AG08396 (cell line): ENCODE data around the gene SLC9A9.
A peak's percentile ranks its signal among the peaks of the same experiment; 100 is the strongest.
"Not testable (repeated sequence)": the region's sequence is repeated elsewhere in the genome, so short reads cannot be mapped to it uniquely, and the experiment has no call there.

ENCODE experiments used
- DNase-seq: peaks from one replicate; pipeline ENCODE4 v3.0.0; 2012; ENCODE audit warnings: low spot score, mixed read lengths

The SLC9A9 gene

GRCh38 chr3:143810166-143810952 lies 37.9 kb downstream of the SLC9A9 start:
- DNase-seq = no peak

DNA sequence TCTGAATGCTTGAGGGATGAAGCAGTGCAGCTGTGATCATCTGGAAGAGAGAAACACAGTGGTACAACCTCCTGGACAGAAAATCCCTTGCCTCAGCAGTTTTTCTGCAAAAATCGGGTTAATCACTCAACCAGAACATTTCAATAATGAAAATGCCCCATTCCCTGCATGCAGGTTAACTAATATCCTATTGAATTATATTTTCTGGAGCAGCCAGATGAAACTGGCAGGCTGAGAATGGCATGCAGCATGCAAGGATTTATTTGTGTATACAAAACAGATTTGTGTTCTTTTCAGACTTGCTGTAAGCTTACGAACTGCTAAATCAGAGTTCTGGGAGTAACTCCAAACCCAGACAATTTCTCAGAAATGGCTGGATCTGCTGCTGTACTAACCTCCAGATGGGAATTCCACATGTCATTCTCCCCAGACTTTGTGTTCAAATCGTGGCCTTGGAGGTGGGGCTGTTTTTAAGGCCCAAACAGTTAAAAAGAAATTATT lies 39.1 kb downstream of the SLC9A9 start:
- peak; percentile 39 for DNase-seq

GRCh38 chr3:143808030-143808429 lies 40.2 kb downstream of the SLC9A9 start:
- no peak for DNase-seq

DNA sequence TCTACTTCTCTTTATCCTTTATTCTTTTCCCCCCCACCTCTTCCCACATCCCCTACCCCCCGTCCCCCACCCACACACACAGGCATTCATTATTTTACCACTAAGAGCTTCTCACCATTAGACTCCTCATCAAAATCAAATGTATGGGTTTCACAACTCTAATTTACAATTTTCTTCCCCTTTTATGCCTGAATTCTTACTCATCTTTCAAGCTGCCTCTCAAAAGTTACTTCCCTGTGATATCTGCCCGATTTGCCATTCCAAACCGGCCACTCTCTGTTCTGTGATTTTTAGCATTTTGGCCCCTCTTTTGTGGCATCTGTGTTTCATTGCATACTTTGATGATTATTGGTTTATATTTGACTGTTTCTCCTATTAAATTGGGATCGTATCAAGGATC lies 42.2 kb downstream of the SLC9A9 start:
- no peak for DNase-seq

DNA sequence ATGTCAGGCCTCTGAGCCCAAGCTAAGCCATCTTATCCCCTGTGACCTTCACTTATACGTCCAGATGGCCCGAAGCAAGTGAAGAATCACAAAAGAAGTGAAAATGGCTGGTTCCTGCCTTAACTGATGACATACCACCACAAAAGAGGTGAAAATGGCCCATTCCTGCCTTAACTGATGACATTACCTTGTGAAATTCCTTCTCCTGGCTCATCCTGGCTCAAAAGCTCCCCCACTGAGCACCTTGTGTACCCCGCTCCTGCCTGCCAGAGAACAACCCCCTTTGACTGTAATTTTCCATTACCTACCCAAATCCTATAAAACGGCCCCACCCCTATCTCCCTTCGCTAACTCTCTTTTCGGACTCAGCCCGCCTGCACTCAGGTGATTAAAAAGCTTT lies 42.8 kb downstream of the SLC9A9 start:
- DNase-seq = not testable (repeated sequence)

DNA sequence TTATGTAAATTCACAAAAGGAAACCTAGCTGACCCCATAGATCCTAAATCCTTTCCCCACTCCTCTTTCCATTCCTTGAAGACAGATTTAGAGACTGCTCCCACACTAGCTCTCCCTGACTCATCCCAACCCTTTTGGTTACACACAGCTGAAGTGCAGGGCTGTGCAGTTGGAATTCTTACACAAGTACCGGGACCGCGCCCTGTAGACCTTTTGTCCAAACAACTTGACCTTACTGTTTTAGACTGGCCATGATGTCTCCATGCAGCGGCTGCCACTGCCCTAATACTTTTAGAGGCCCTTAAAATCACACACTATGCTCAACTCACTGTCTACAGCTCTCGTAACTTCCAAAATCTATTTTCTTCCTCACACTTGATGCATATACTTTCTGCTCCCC lies 47.2 kb downstream of the SLC9A9 start:
- DNase-seq = not testable (repeated sequence)

GRCh38 chr3:143798151-143798550 lies 50.1 kb downstream of the SLC9A9 start:
- DNase-seq = not testable (repeated sequence)

- DNase-seq = no peak
These were observed 52.4 kb downstream of the SLC9A9 start for GRCh38 chr3:143795874-143796273.

DNA sequence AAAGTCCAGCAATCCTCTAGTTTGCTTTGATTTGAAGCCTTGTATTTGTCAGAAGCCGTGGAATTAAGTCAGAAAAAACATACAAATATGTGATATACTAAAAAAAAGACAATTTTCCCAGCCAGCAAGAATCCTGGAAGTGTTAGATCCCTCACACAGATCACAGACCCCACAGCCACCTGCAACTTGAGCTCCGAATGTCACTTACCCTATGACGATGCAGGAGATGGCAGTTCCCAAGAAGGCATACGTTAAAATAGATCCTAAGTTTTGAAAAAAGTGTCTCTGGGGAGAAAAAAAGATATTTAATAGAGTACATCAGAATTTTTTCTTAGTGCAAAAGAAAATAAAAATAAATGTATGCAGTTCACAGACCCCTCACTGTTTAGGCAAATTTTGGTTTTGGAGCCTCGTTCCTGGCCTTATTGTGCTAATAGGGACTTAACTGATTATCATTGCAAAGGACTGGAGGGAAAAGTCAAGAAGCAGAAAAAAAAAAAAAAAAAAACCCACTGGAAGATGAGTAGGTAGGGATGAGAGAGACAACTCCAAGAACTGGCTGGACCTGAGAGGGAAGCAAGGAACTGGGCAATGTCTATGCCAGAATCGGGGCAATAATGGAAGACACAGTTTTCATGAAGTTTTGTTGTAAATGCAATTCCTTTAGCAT lies 53.3 kb downstream of the SLC9A9 start:
- DNase-seq = no peak

GRCh38 chr3:143793971-143794370 lies 54.3 kb downstream of the SLC9A9 start:
- no peak for DNase-seq

DNA sequence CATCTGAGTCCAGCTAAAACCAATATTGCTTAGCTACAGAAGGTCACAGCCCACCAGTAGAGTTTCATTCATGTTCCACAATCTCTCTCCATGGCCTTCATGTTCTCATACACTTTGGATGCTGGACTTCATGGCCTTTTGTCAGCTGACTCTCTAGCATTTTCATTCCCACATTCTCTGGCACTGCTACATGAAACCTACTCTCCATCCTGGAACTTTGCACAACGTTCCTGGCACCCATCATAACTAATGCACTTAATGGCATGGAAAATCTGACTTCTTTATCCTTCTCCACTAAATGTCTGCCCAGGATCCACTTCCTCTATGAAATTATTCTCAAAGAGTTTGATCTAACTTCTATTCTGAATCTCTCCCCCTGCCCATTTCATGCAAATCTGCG lies 56.9 kb downstream of the SLC9A9 start:
- no peak for DNase-seq

- DNase-seq = peak; percentile 16
These were observed 61.8 kb downstream of the SLC9A9 start for GRCh38 chr3:143786219-143787191.

GRCh38 chr3:143784446-143784845 lies 63.8 kb downstream of the SLC9A9 start:
- no peak for DNase-seq

- DNase-seq = no peak
These were observed 64.4 kb downstream of the SLC9A9 start for GRCh38 chr3:143783851-143784370.

GRCh38 chr3:143775459-143775858 lies 72.8 kb downstream of the SLC9A9 start:
- peak; percentile 59 for DNase-seq

DNA sequence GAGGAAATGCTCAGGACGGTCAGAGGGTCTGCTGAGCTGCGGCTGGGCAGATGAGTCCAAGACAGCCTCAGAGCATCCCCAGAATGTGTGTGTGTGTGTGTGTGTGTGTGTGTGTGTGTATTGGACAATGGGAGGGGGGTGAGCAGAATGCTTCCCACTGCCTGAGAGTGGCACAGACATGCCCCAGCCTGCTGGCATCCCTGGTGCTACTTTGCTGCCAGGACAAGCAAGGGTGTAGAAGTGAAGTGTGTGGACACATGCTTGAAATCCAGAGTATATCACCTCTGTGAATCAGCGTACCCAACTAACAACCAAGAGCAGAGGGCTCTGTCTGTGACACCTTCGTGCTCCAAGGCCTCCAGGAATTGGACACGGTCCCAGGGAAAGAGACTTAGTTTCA lies 76.3 kb downstream of the SLC9A9 start:
- DNase-seq = no peak

GRCh38 chr3:143771258-143771657 lies 77.0 kb downstream of the SLC9A9 start:
- no peak for DNase-seq

GRCh38 chr3:143770391-143770790 lies 77.9 kb downstream of the SLC9A9 start:
- DNase-seq = no peak

- no peak for DNase-seq
These were observed 78.7 kb downstream of the SLC9A9 start for GRCh38 chr3:143769616-143770015.

DNA sequence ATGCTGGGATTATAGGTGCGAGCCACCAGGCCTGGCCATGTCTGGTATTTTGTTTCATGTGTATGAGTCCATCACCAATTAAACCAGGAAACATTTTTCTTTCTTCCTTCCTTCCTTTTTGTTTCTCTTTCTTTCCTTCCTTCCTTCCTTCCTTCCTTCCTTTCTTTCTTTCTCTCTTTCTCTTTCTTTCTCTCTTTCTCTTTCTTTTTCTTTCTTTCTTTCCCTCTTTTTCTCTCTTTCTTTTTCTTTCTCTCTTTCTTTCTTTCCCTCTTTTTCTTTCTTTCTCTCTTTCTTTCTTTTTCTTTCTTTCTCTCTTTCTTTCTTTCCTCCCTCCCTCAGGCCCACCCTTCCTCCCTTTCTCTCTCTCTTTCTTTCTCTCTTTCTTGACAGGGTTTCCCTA lies 83.4 kb downstream of the SLC9A9 start:
- DNase-seq = no peak

GRCh38 chr3:143763564-143764162 lies 84.6 kb downstream of the SLC9A9 start:
- DNase-seq = no peak

DNA sequence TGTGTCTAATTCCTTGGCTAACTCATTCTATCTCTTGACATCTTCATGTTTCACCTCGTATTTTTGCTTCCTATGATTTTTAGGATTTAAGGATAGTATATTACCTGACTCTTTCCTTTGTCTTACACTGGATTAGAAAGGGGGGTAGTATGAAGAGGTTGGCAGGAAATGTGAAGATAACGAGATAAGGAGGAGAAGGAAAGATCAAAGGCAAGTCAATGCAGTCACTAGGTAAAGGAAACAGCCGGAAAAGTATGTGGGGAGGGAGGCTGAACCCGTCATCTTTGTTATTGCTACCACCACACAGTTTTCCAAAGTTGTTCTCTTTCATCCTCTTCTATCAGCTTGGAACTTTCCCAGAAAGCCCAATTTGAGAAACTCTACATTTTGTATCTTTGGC lies 90.6 kb downstream of the SLC9A9 start:
- DNase-seq = no peak
